Stimulated activated CD8-positive, alpha-beta memory T cell treated with anti-CD3 and anti-CD28 coated beads, Interleukin-12 subunit alpha, Interleukin-12 subunit beta, amount 100 ng/mL, for 24 hours (primary cell): ENCODE data around the gene MMP20.

Experiments
- DNase-seq: peaks from one replicate; pipeline ENCODE4 v3.0.0-alpha.2; 2020; ENCODE audit errors: extremely low read depth

MMP20 gene

DNA sequence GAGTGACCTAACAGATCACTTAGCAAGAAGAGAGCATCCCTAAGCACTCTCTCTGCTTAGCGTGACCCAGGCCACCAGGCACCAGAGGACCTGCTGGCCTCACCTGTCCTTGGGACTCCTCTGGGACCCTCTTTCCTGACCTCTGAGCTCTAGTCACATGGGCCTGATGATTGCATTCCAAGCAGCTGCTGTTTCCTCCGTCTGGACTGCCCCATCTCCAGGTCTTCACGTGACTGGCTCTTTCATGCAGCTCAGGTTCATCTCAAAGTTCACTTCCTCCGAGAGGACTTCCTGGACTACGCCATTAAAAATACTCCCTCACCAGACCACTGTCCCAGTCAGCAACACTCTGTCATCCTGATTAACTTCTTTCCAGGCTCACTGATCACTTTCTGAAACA lies 2.9 kb downstream of the MMP20 start:
- DNase-seq = no peak

DNA sequence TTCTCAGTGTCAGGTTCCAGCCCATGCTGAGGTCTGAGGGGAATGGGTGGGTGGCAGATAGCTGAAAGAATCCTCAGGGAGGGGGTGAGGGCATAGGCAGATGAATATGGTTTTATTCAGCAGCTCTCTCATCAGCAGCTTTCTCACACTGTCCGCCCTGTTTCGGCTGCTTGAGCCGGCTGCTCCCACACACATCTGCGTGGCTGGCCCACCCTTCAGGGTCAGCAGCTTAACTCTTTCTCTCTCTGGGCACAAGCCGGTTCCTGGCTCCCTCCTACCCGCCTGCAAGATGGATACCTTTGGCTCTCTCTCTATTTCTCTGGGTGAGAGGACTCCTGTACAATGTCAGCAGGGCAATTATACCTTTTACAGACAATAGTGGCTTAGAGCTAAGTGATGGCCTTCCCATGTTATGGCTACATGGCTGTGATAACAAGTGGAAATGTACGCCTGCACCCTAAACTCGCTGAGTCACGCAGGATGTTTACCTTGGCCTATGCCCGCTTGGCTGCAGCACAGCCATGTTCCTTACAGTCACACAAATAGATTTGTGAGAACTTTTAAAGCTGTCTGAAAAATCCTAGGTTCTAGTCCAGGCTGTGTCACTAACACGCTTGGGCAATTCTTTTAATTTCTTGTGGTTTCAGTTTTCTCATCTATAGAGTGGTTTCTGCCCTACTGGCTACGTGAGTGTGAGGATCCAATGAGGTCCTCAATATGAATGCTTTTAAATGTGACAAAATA lies 4.1 kb downstream of the MMP20 start:
- DNase-seq = no peak

DNA sequence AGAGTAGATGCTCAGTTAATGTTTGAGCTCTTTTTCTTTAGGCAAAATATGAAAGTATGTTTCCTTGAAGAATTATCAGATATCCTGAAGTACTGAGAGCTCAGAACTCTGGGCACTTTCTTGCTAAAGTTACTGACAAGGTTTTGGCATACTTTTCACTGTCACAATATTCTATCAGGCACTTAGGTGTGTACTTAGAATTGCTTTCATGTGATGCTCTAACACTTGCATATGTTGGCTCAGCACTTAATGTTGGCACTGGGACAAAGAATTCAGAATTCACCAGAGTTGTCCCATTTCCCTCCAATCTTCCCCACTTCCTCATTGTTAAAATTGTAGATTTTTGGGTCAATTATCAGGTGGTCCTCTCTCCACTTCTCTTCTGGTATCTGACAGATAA lies 5.0 kb downstream of the MMP20 start:
- DNase-seq = no peak

DNA sequence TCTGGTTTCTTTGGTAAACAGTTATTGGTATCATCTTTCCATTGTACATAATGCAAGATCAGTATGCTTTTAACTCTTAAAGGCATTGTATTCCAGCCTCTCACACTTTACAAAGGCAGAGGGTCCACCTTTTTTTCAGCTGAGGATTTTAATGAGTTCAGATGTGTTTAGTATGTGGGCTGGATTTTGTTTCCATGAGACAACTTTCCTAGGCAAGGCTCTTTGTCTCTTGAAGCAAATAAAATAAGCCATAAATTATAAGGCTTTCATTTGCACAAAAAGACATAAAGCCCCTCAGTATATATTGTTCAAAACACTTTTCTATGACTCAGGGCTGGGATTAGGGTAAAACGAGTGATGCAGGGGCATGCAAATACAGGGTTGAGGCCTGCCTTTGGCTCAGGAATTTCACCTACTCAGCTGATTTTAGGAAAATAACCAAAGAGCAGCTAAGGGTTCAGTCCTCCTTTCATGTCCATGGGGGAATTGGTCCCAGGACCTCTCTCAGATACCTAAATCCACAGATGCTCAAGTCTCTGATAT lies 7.6 kb downstream of the MMP20 start:
- no peak for DNase-seq

DNA sequence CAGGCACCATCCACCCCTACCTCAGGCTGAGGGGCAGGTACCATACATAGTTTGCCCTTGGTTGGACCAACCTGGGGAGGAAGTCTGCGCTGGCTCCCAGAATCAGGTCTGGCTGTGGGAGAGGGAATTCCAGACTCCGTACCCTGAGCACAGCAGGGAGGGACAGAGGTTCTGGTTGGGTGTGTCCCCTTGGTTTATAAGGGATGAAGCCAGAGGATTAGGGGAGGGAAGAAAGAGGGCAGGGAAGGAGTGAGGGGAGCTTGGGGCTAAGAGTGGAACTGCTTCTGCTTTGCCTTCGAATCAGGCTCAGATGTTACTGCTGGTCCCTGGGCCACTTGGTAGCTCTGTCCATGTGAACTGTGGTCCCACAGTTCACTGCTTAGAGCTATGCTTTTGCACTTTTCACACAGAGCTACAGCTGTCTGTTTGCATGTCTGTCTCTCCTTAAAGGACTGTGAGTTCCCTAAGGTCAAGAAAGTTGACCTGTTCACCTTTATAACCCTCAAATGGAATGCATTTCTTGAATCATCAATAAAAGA lies 9.2 kb downstream of the MMP20 start:
- no peak for DNase-seq

DNA sequence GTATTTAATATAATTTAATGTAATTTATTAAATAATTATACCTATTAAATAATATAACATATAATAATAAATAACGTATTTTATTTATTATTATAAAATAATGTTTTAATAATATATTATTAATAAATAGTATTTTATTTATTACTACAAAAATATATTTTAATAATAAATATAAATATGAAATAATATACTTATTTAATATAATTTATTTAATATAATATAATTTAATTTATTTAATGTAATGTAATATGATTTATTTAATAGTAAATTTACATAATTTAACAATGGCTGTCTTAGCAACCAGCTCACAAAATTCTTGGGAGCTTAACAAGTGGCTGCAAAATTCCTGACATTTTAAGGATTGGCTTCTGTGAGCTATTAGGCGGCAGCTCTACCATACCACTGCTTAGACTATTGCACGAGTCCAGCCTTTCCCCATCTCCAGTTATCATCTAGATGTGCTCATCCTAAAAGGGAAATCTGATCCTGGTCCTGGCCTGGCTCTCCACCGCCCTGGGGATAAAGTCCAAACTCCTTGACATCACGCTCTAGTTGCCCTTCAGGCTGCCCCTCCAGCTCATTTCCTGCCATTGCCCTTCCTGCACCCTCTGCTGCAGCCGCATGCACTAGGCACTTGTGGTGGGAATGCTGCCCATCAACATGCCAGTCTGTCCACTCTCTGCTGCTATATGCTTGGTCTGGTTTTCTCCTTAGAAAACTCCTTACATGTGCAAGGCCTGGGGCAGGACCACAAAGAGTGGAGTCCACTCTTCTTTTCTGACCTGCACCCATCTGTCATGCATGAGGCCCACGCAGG lies 9.8 kb downstream of the MMP20 start:
- no peak for DNase-seq

DNA sequence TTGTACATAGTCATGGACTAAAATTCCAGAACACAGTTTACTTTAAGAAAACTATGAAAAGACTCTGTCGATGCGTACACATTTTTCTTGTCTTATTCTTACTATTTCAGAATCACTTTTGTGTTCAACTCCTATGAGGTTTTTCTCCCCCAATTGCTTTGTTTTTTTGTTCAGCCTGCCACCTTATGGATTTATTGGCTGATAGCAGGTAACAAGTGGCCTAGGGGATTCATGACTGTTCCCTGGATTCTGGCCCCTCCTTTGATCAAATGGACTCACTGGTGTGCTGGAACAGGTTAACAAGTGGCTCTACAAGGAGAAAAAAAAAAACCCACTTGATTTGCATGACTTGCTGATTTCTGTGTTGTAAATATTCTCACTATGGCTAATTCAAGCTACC lies 10.6 kb downstream of the MMP20 start:
- no peak for DNase-seq

DNA sequence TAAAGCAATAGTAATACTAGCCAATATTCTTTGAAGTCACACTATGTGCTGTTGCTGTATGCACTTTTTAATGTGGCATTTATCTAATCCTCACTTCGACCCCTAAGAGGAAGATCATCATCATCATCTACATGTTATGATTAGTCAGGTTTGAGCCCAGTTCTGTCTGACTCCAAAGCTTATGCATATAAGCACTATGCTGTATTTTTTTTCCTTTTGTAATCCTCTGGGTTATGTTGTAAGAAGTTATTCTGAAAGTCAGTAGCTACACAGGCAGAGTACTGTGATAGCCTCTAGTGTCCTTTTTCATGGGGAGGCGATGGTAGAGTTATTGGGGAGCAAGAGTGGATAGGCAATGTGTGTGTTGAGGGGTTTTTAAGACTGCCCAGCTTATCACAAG lies 11.1 kb downstream of the MMP20 start:
- DNase-seq = no peak

DNA sequence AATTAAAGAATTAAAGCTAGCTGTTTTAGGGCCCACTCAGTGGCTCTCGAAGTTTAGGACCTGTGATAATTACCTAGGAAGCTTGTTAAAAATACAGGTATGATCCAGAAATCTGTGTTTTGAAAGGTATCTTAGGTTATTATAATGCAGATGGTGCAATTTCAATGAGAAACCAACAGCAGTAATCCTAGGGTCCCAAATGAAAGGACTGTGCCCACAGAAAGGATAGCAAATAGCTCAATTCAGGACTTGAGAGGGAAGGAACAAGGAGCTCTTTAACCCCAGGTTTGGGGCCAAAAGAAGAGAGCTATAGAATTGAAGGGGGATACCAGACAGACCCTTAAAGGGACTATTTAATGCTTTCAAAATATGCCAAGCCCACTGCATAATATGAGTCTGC lies 11.7 kb downstream of the MMP20 start:
- DNase-seq = no peak

DNA sequence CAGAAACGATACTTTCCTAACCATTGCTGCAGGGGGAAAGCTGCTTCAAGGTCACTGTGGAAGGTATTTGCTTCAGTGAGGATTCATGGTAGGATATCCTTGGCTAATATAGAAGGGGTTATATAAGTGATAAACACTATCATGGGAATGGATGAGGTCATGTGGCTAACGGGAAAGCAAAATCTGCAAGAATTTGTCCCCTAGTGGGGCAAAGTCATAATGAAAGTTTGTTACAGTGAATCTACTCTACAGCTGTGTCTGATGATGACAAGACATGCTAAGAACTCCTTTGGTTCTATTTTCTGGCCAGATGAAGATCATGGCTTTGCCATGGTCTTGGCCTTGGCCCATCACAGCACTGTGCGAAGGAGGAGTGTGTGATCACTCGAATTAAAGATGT lies 13.8 kb downstream of the MMP20 start:
- DNase-seq = no peak

DNA sequence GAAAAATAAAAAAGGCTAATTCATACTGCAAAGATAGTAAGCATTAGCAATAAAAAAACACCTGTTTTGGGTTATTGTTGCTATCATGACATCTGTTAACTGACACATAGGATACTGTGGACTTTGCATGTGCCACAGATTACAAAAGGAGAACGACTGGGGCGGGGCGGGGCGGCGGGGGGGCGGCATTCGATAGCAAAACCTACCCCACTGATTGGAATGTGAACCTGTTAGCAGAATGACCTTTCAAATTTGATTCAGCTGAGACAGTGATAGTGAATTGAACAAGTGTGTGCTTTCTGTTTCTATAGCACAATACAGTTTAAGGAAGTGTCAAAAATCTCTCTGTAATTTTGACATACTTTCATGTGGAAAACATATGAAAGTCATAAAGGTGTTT lies 14.9 kb downstream of the MMP20 start:
- no peak for DNase-seq

DNA sequence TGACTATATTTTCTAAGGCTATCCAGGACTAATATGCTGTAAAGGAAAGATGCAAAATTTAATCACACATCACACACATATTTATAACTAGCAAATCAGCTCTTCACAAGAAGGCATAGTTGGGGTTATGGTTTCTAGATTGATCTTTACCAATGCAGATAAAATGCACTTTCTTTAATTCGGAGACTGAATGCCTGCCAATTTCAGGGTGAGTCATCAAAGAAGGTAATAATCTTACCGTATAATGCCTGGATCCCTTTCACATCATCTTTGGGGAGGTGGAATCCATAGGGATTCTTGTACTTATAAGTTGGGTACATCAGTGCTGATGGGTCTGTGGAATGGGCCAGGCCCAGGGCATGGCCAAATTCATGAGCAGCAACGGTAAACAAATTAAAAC lies 16.4 kb downstream of the MMP20 start:
- no peak for DNase-seq

DNA sequence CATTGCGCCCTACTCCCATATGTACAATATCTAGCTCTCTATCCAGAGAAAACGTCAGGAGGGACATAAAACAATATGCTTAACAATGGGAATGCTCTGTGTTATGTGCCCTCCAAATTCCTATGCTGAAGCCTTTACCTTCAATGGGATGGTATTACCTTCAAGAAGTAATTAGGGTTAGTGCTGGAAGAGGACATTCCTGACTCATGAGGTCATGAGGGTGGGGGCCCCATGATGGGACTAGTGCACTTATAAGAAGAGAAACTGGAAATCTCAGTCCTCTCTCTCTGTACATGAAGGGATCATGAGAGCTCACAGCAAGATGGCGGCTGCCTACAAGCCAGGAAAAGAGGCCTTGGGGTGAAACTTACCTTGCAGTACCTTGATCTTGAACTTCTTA lies 20.3 kb downstream of the MMP20 start:
- no peak for DNase-seq

DNA sequence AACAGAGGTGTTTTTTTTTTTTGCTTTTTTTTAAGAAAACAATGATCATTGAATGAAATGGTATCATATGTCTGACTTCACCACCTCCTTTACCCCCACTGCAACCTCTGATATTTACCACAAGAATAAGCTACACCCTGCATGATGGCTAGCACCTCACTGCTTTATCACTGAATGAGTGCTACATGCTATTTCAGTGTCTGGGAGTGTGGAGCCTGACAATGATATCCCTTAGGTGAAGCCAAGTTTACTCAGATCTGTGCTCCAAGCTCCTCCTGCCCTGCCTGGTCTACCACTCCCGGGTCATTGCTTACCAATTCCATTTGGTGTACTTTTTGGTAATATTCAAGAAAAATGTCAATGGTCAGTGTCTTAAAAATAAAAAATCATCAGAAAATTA lies 21.1 kb downstream of the MMP20 start:
- DNase-seq = no peak

DNA sequence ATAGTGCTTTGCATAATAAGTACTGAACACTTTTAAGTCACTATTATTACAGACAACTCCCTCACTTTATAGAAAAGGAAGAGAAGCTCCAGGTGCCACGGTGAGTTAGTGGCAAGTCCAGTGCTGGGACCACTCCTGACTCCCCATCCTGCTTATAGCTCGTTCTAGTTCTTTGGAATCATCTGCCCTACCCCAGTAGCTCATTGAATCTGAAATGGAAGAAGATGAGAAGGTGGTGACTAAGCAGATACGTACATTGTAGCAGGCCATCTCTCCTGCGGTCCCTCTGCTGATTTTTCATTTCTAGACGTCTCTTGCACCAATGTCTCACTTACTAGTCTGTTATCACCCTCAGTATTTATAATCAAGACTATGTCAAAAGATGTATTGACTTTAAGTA lies 21.6 kb downstream of the MMP20 start:
- no peak for DNase-seq

DNA sequence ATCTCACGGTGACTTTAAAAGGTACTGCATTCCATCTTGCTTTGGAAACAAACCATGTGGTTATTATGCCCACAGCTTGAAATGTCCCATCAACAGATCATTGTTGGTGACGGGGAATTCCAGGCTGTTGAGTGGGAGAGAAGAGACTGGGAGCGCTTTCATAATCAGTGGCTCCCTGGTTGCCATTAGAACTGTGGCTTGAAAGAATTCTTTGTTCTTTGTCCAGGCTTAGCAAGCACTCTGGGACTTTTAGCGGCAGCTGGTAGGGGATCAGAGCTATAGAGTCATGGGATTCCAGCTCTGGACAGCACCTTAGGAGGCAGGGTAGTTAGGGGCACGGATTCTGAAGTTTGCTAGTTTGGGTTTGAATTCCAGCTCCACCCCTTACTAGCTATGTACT lies 22.0 kb downstream of the MMP20 start:
- no peak for DNase-seq

DNA sequence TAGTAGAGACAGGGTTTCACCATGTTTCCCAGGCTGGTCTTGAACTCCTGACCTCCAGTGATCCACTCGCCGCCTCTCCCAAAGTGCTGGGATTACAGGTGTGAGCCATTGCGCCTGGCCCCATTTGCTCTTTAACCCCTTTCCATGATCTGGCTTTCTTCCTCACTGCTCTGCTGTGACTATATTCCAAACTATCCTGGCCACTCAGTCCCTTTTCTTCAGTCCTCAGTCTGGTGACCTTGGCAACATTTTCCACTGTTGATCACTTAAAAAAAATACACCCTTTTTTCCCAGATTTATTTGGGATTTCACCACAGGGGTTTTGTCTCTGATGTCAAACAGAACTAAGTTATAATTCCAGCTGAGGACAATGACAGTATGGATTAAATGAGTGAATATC lies 24.5 kb downstream of the MMP20 start:
- no peak for DNase-seq

DNA sequence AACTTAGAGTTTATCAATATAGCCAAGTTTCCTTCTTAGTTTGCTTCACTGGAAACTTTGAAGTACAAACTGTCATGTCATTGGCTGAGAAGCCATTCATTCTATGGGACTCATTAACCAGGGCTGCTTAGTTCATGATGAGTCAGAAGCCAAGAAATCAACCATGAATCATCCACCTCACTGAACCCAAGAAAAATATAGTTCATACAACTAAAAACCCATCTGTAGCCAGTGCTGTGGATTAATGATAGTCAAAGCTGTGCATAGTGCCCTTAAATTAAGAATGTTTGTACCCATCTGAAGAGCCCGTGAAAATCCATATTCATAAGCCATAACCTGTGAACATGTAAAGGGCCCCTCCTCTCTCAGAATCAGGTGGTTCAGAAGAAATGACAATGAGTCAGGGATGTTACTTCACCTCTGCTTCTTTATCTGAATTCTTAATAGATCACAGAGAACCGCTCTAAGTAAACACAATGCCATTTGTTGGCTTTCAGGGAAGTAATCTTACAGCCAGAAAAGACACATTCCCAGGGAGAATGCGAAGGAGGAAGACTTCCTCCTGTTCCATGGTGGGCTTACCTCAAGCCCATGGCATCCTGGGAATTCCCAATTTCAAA lies 25.4 kb downstream of the MMP20 start:
- no peak for DNase-seq

DNA sequence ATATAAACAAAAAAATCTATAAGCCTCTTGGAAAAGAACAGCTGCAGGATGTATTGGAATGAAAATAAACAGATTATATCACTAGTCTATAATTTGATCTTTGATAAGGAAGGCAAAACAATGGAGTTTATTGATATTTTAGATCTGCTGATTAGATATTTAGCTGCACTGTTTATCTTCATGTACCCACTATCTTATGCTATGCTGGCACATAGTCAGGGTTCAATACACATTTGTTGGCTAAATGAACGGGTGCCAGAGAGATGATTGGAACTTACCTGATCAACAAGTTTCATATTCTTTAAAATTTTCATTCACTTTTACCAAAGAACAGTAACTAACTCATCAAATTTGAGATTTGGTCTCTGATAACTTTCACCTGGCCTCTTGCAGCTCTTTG lies 26.9 kb downstream of the MMP20 start:
- no peak for DNase-seq

DNA sequence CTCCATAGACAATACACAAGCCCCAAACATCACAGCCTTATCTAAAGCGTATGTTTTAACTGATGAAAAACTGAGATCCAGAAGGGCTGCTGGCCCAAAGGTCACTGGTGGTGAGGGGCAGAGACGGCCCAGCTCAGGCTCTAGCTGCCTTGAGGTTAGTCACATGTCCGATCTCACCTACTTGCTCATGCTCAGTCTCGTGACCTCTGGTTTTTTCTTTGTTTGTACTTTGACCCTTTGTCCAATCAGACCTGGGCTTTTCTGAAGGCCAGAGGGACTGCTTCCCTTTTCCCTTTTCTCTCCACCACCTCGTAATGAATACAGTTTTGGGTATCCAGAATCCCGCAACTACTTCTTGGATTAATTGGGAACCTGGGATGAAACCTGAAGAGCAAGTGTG lies 28.6 kb downstream of the MMP20 start:
- no peak for DNase-seq

DNA sequence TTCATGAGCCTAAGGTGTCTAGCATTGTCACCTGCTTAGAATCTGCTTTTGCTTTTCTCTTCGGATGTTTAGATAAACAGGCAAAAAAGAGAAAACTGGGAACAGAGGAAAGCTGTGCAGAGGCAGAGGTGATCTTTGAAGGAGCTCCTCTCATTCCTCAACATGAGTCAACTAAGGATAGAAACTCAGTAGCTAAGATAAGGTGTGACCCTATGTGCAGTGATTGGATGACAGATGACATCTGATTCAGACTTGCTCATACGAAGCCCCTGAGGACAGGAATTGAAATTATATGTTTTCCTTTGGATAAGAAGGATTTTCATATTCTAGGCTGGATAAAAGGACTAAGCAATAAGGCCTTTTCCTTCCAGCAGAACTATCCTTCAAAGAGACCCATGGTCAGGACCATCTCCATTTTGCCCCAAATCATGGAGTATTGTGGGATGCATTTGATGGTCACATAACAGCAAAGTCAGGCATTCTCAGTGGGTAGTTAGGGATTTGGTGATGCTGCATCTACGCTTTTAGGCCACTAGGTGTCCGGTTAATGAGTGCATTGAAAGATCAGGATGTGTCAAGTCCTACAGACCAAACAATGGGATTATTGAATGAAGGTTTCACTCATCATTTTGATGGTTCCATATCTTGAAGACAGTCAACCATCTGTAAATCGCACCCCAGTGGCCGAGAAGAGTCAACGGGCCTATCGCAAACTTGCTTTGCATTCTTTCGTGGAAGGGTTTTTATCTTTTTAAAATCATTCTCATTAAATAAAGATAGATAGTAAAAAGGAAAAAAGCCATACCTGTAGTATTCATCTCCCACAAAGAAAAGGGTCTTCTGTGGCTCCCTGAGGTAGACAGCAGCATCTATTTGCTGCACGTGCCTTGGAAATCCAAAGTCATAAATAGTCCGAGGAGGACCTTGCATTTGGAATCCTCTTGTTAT lies 32.2 kb downstream of the MMP20 start:
- DNase-seq = no peak
